Keratinocyte (primary cell): ENCODE results near the gene ATL2. TPM values are rescaled to one million over a fixed set of nuclear protein-coding genes. Genes with fewer than 3 reads are reported as not detected.

Experiments
- DNase-seq: peaks from one replicate; pipeline ENCODE4 v3.0.0-alpha.2; 2011; ENCODE audit warnings: low read depth, missing footprints, low spot score
- FAIRE-seq: peaks from 2 replicates; lab custom pipeline; 2011; peaks lifted over from hg19 to GRCh38; lab: Jason Lieb, UNC
- H2AFZ ChIP-seq: 2 replicates; pipeline ENCODE4 v1.6.0; 2012; ENCODE audit warnings: low read length, control low read depth, inconsistent platforms; ENCODE audit not compliant: control insufficient read depth
- H3K27ac ChIP-seq: 2 replicates; pipeline ENCODE4 v1.5.1; 2011; ENCODE audit warnings: low read length; ENCODE audit not compliant: control insufficient read depth, insufficient read depth
- H3K27me3 ChIP-seq: 3 replicates; pipeline ENCODE4 v1.6.0; 2011; ENCODE audit warnings: low read length; ENCODE audit not compliant: control insufficient read depth, insufficient read depth; ENCODE audit errors: extremely low read depth
- H3K36me3 ChIP-seq, 2 experiments: 2 replicates in 1 of 2; 3 replicates in 1 of 2; pipeline ENCODE4 v1.5.1; 2011; ENCODE audit warnings: low read length in 2 of 2, mild to moderate bottlenecking in 1 of 2; ENCODE audit not compliant: control insufficient read depth in 2 of 2, insufficient read depth in 2 of 2; ENCODE audit errors: extremely low read depth in 1 of 2
- H3K4me1 ChIP-seq: 3 replicates; pipeline ENCODE4 v1.5.1; 2011; ENCODE audit warnings: low read length; ENCODE audit not compliant: control insufficient read depth, insufficient read depth; ENCODE audit errors: extremely low read depth
- H3K4me2 ChIP-seq: 3 replicates; pipeline ENCODE4 v1.6.0; 2011; ENCODE audit warnings: low read depth, low read length; ENCODE audit not compliant: control insufficient read depth, insufficient read depth; ENCODE audit errors: extremely low read depth
- H3K4me3 ChIP-seq, 3 experiments: fragments of 200-600 bp in 1 of 3; sonication (generic) in 1 of 3; 2 replicates in 2 of 3; 3 replicates in 1 of 3; pipeline ENCODE4 v1.5.1; 2011 to 2016; ENCODE audit warnings: low read length in 3 of 3, mild to moderate bottlenecking in 3 of 3, control low read depth in 2 of 3, inconsistent platforms in 1 of 3, low read depth in 1 of 3, mixed read lengths in 1 of 3, mixed run types in 1 of 3, moderate library complexity in 1 of 3; ENCODE audit not compliant: control insufficient read depth in 2 of 3, insufficient read depth in 2 of 3; ENCODE audit errors: extremely low read depth in 1 of 3
- H3K79me2 ChIP-seq: 2 replicates; pipeline ENCODE4 v1.6.0; 2012; ENCODE audit warnings: low read length; ENCODE audit not compliant: control insufficient read depth, insufficient read depth
- H3K9ac ChIP-seq: 3 replicates; pipeline ENCODE4 v1.6.0; 2011; ENCODE audit warnings: low read length; ENCODE audit not compliant: control insufficient read depth, insufficient read depth; ENCODE audit errors: extremely low read depth
- H3K9me1 ChIP-seq: 3 replicates; pipeline ENCODE4 v1.6.0; 2011; ENCODE audit warnings: low read length; ENCODE audit not compliant: control insufficient read depth, insufficient read depth; ENCODE audit errors: extremely low read depth
- H3K9me3 ChIP-seq: 2 replicates; pipeline ENCODE4 v1.5.1; 2012; ENCODE audit warnings: low read depth, low read length; ENCODE audit not compliant: control insufficient read depth
- H4K20me1 ChIP-seq: 3 replicates; pipeline ENCODE4 v1.6.0; 2011; ENCODE audit warnings: low read length; ENCODE audit not compliant: control insufficient read depth, insufficient read depth; ENCODE audit errors: extremely low read depth
- EZH2 ChIP-seq: IDR thresholded peaks from one replicate; pipeline ENCODE4 v1.6.1; 2012; ENCODE audit warnings: inconsistent platforms, mild to moderate bottlenecking, low read length, moderate library complexity
- dilution Hi-C: fragments of 300-500 bp; cut with MboI; formaldehyde crosslinking; loops from one replicate; pipeline ENCODE4 v1.7.0; 2020; ENCODE audit warnings: low sequenced_read_pairs; ENCODE audit not compliant: extremely low pct_ligation_motif_present
- polyA plus RNA-seq, 5 experiments: library from polyadenylated mRNA; depleted of rRNA in 3 of 5; stranded (reverse) in 3 of 5; stranded (forward) in 1 of 5; unstranded in 1 of 5; fragments of >200 nt; gene quantifications; 1 replicate in 1 of 5; 2 replicates in 3 of 5; 3 replicates in 1 of 5; pipeline versions ENCODE4 v1.2.1 to v1.2.3, GENCODE V29; 2011 to 2012; ENCODE audit warnings: missing spikeins in 2 of 5, low read depth in 1 of 5, low replicate concordance in 1 of 5
- TF ChIP-seq, protein P1 (sequence below), 3 experiments: IDR thresholded peaks in 1 of 3; conservative IDR thresholded peaks in 1 of 3; optimal IDR thresholded peaks in 1 of 3; 2 replicates in 2 of 3; 3 replicates in 1 of 3; pipeline versions ENCODE3 to v1.5.1; 2011; ENCODE audit warnings: low read length in 3 of 3, mild to moderate bottlenecking in 3 of 3, moderate library complexity in 2 of 3, control low read depth in 1 of 3, inconsistent platforms in 1 of 3; ENCODE audit not compliant: insufficient read depth in 2 of 3; ENCODE audit errors: extremely low read depth in 1 of 3

Gene ATL2
- polyA plus RNA-seq, 1 donor (not counting 4 experiments of a cell fraction or from before 2014, with no cell fraction given): 83.2 TPM

DNA sequence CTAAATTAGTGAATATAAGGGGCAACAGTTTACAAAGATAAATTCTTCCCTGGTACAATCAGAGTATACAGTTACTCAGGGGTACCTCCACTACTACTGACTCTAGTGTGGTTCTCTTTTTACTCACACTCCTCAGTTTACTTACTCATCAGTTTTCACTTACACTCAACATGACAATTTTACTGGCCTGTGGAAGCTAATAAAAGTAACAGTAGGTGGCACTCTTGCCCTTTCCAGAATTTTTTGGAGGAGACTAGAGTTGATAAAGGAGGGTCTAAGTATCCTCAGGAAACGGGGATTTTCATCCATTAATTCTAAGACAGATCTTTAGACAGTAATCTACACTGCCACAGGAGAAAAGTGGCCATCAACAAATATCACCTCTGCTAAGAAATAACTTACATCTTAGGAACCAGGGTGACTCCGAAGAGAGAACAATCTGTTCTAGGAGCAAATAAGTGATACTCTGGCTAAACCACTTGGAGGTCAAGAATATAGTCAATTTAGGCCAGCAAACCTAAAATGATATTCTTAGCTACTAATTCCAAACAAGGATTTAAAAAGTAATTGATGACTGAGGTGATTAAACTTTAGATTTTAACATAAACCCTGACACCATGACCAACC is 61.3 kb downstream of the ATL2 start:
- Histone ChIP-seq H2AFZ (no peak overlapping the region), H3K9ac (no peak overlapping the region), H3K27ac (no peak overlapping the region), H3K79me2 (peaks cover 3% of the 10 kb centered on the region), H3K4me3 (no peak overlapping the region), H4K20me1 (no peaks in the 10 kb centered on the region), H3K9me3 (no peaks in the 10 kb centered on the region), H3K36me3 (peaks cover 21% of the 10 kb centered on the region in 2 experiments), H3K4me1 (no peaks in the 10 kb centered on the region), H3K27me3 (no peaks in the 10 kb centered on the region), H3K4me2 (no peak overlapping the region), H3K9me1 (no peaks in the 10 kb centered on the region)
- dilution Hi-C loops: no loop called here
- FAIRE-seq (no peak), DNase-seq (peak; percentile 5)
- TF ChIP-seq EZH2: no peak
- TF ChIP-seq, protein P1, sequence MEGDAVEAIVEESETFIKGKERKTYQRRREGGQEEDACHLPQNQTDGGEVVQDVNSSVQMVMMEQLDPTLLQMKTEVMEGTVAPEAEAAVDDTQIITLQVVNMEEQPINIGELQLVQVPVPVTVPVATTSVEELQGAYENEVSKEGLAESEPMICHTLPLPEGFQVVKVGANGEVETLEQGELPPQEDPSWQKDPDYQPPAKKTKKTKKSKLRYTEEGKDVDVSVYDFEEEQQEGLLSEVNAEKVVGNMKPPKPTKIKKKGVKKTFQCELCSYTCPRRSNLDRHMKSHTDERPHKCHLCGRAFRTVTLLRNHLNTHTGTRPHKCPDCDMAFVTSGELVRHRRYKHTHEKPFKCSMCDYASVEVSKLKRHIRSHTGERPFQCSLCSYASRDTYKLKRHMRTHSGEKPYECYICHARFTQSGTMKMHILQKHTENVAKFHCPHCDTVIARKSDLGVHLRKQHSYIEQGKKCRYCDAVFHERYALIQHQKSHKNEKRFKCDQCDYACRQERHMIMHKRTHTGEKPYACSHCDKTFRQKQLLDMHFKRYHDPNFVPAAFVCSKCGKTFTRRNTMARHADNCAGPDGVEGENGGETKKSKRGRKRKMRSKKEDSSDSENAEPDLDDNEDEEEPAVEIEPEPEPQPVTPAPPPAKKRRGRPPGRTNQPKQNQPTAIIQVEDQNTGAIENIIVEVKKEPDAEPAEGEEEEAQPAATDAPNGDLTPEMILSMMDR (optimal IDR thresholded peaks at IDR 0.05 in 1 of 3, IDR thresholded peaks at IDR 0.05 in 1 of 3, conservative IDR thresholded peaks at IDR 0.05 in 1 of 3; ENCODE audit: extremely low read depth in 1 of 3, insufficient read depth in 2 of 3, low read length in 3 of 3): peak in 1 of 3 experiments; percentile 65

DNA sequence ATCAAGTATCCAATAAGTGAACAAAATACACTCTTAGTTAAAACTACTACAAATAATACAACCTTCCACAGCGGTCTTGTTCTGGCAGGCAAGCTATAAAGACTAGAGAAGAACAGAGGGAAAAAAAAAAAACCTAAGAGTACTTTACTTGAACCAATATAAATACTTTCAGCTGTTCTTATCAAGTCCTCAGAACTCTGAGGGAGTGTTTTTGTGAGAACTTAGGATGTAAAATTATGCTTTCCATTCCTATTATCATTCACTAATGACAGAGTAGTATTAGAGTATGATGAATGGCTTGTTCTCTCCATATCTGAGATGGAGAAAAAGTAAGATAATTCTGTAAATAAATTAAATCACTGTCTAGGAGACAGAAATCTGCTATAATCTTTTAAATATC is 68.3 kb downstream of the ATL2 start:
- no peak overlapping the region for H3K4me3 ChIP-seq
- H4K20me1 ChIP-seq: no peaks in the 10 kb centered on the region
- H3K27ac ChIP-seq: no peak overlapping the region
- no peak overlapping the region for H3K4me2 ChIP-seq
- H3K9me1 ChIP-seq: no peaks in the 10 kb centered on the region
- DNase-seq (no peak), FAIRE-seq (no peak)
- TF ChIP-seq EZH2: no peak
- TF ChIP-seq, protein P1 (optimal IDR thresholded peaks at IDR 0.05 in 1 of 3, IDR thresholded peaks at IDR 0.05 in 1 of 3, conservative IDR thresholded peaks at IDR 0.05 in 1 of 3; ENCODE audit: extremely low read depth in 1 of 3, insufficient read depth in 2 of 3, low read length in 3 of 3): no peak
- no peaks in the 10 kb centered on the region for H3K4me1 ChIP-seq
- peaks cover 24% of the 10 kb centered on the region for H3K79me2 ChIP-seq
- dilution Hi-C loops: no loop called here
- H3K9me3 ChIP-seq: no peaks in the 10 kb centered on the region
- H3K27me3 ChIP-seq: no peaks in the 10 kb centered on the region
- H3K9ac ChIP-seq: no peak overlapping the region
- H3K36me3 ChIP-seq: peaks cover 14 to 17% of the 10 kb centered on the region in 2 experiments
- H2AFZ ChIP-seq: no peak overlapping the region
